Fibroblast of lung (primary cell): ENCODE data around the gene PCSK2.

Source experiments
- EZH2 ChIP-seq: IDR thresholded peaks from 2 replicates; pipeline ENCODE4 v1.5.1; 2012; ENCODE audit warnings: low read length, control low read depth, mild to moderate bottlenecking; ENCODE audit errors: missing control alignments
- TF ChIP-seq, protein P1 (sequence below), 2 donors: IDR thresholded peaks in 1 of 2; conservative IDR thresholded peaks in 1 of 2; 1 replicate in 1 of 2; 2 replicates in 1 of 2; pipeline ENCODE4 v1.5.1; 2011 to 2012; ENCODE audit warnings: low read length in 2 of 2, control low read depth in 1 of 2, inconsistent platforms in 1 of 2, low read depth in 1 of 2, mild to moderate bottlenecking in 1 of 2

DNA sequence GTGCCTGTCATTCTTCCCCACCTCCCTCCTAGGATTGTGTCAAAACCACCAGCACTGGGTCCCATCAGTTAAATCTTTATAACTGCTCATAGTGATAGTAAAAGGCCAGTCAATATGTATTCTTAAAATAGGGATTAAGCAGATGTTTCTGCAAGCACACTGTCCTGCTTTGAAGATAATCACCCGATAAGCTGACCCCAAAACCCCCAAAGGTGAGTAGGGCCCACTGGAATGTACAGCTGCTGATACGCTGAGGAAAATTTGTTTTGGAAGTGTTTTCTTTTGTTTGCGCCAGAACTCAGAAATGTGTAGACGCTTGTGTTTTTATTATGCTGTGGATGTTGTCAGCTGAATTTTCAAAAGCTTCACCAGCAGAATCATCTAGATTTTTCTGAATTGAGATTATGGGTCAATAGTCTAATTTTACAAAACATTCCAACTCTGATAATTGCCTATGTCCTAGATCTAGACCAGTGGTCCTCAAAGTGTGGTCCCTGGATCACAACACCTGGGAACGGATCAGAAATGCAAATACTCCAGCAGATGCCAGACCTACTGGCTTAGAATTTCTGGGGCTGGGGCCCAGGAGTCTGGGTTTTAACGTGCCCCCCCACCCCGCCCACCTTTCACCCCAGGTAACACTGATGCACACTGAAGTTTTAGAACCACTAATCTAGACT, 292.9 kb downstream of the PCSK2 start:
- TF ChIP-seq, protein P1, sequence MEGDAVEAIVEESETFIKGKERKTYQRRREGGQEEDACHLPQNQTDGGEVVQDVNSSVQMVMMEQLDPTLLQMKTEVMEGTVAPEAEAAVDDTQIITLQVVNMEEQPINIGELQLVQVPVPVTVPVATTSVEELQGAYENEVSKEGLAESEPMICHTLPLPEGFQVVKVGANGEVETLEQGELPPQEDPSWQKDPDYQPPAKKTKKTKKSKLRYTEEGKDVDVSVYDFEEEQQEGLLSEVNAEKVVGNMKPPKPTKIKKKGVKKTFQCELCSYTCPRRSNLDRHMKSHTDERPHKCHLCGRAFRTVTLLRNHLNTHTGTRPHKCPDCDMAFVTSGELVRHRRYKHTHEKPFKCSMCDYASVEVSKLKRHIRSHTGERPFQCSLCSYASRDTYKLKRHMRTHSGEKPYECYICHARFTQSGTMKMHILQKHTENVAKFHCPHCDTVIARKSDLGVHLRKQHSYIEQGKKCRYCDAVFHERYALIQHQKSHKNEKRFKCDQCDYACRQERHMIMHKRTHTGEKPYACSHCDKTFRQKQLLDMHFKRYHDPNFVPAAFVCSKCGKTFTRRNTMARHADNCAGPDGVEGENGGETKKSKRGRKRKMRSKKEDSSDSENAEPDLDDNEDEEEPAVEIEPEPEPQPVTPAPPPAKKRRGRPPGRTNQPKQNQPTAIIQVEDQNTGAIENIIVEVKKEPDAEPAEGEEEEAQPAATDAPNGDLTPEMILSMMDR (conservative IDR thresholded peaks at IDR 0.05 in 1 of 2, IDR thresholded peaks at IDR 0.05 in 1 of 2; ENCODE audit: low read depth in 1 of 2, low read length in 2 of 2) = no peak
- no peak for TF ChIP-seq EZH2
